GM21786 (cell line): ENCODE data around the gene C4orf50.
"Not testable (repeated sequence)": the region's sequence is repeated elsewhere in the genome, so short reads cannot be mapped to it uniquely, and the experiment has no call there.

Source experiments
- ATAC-seq: cut with Tn5 transposase; IDR thresholded peaks from one replicate; pipeline ENCODE4 v1.9.1; 2021; ENCODE audit not compliant: unreplicated experiment

C4orf50 gene

GRCh38 chr4:6019316-6020263 is 1.4 kb upstream of the C4orf50 start:
- ATAC-seq: no peak

- ATAC-seq: no peak
Observed at GRCh38 chr4:6017800-6018199, 431 bp downstream of the C4orf50 start.

GRCh38 chr4:6017030-6017429 is 1.2 kb downstream of the C4orf50 start:
- ATAC-seq: no peak

- ATAC-seq: no peak
Observed at GRCh38 chr4:6013564-6013963, 4.7 kb downstream of the C4orf50 start.

GRCh38 chr4:6012200-6012599 is 6.0 kb downstream of the C4orf50 start:
- no peak for ATAC-seq

- ATAC-seq: no peak
Observed at GRCh38 chr4:6011686-6012085, 6.5 kb downstream of the C4orf50 start.

- no peak for ATAC-seq
Observed at GRCh38 chr4:6011271-6011671, 7.0 kb downstream of the C4orf50 start.

GRCh38 chr4:6010789-6011188 is 7.4 kb downstream of the C4orf50 start:
- no peak for ATAC-seq

GRCh38 chr4:6009452-6009851 is 8.8 kb downstream of the C4orf50 start:
- ATAC-seq: no peak

- ATAC-seq: no peak
Observed at GRCh38 chr4:6008766-6009385, 9.4 kb downstream of the C4orf50 start.

GRCh38 chr4:6008092-6008551 is 10.1 kb downstream of the C4orf50 start:
- no peak for ATAC-seq

GRCh38 chr4:6005175-6005574 is 13.1 kb downstream of the C4orf50 start:
- ATAC-seq: no peak

GRCh38 chr4:6003485-6003884 is 14.7 kb downstream of the C4orf50 start:
- not testable (repeated sequence) for ATAC-seq

GRCh38 chr4:6002926-6003325 is 15.3 kb downstream of the C4orf50 start:
- ATAC-seq: no peak

- ATAC-seq: no peak
Observed at GRCh38 chr4:6002492-6002833, 15.8 kb downstream of the C4orf50 start.

- ATAC-seq: no peak
Observed at GRCh38 chr4:6001680-6002491, 16.3 kb downstream of the C4orf50 start.

- no peak for ATAC-seq
Observed at GRCh38 chr4:5999830-6000365, 18.3 kb downstream of the C4orf50 start.

GRCh38 chr4:5999356-5999755 is 18.9 kb downstream of the C4orf50 start:
- ATAC-seq: no peak

- ATAC-seq: no peak
Observed at GRCh38 chr4:5998333-5998936, 19.8 kb downstream of the C4orf50 start.

- no peak for ATAC-seq
Observed at GRCh38 chr4:5996641-5997040, 21.6 kb downstream of the C4orf50 start.
